SK-N-SH treated with all-trans-retinoic acid at 6 μM for 48 hours (cell line): ENCODE measurements around the gene AIG1.

ENCODE experiments used
- ATAC-seq: fragments of 200-7000 bp; cut with Tn5 transposase; 3 replicates; pipeline ENCODE4 v1.9.1; 2020; ENCODE audit warnings: mild to moderate bottlenecking, moderate library complexity
- ARNTL ChIP-seq: fragments of 450-650 bp; formaldehyde crosslinking; IDR thresholded peaks from 2 replicates; pipeline ENCODE4 v1.5.0; 2020; ENCODE audit warnings: low read depth, mild to moderate bottlenecking, moderate library complexity, borderline replicate concordance
- BACH2 ChIP-seq: fragments of 250-450 bp; sonication (Bioruptor Pico); IDR thresholded peaks from 2 replicates; pipeline ENCODE4 v1.9.0; 2021; ENCODE audit warnings: mild to moderate bottlenecking, borderline replicate concordance
- CREB5 ChIP-seq: fragments of 250-450 bp; sonication (Bioruptor Pico); IDR thresholded peaks from 2 replicates; pipeline ENCODE4 v1.5.1; 2020; ENCODE audit warnings: low read depth, mild to moderate bottlenecking, moderate library complexity
- CSDC2 ChIP-seq: fragments of 250-450 bp; sonication (Bioruptor Pico); IDR thresholded peaks from 2 replicates; pipeline ENCODE4 v1.5.0; 2020; ENCODE audit warnings: mild to moderate bottlenecking, moderate library complexity
- CSRNP3 ChIP-seq: fragments of 250-450 bp; sonication (Bioruptor Pico); IDR thresholded peaks from 2 replicates; pipeline ENCODE4 v1.5.1; 2021; ENCODE audit warnings: mild to moderate bottlenecking, moderate library complexity
- ESRRG ChIP-seq: fragments of 250-450 bp; sonication (Bioruptor Pico); IDR thresholded peaks from 2 replicates; pipeline ENCODE4 v1.6.1; 2021; ENCODE audit warnings: mild to moderate bottlenecking
- GLIS3 ChIP-seq: fragments of 250-450 bp; sonication (Bioruptor Pico); IDR thresholded peaks from 2 replicates; pipeline ENCODE4 v1.5.0; 2020; ENCODE audit warnings: mild to moderate bottlenecking, moderate library complexity
- ISL1 ChIP-seq: fragments of 250-450 bp; sonication (Bioruptor Pico); IDR thresholded peaks from 2 replicates; pipeline ENCODE4 v2.1.2; 2022; ENCODE audit warnings: mild to moderate bottlenecking, moderate library complexity
- OSR1 ChIP-seq: fragments of 250-450 bp; sonication (Bioruptor Pico); IDR thresholded peaks from 2 replicates; pipeline ENCODE4 v1.8.0; 2022; ENCODE audit warnings: moderate library complexity, mild to moderate bottlenecking, inconsistent platforms
- PATZ1 ChIP-seq: fragments of 250-450 bp; sonication (Bioruptor Pico); IDR thresholded peaks from 2 replicates; pipeline ENCODE4 v1.8.0; 2020; ENCODE audit warnings: mild to moderate bottlenecking, moderate library complexity, borderline replicate concordance
- POU6F1 ChIP-seq: fragments of 250-450 bp; sonication (Bioruptor Pico); IDR thresholded peaks from 2 replicates; pipeline ENCODE4 v1.8.0; 2021; ENCODE audit warnings: low read depth, mild to moderate bottlenecking, moderate library complexity, borderline replicate concordance
- PPARA ChIP-seq: fragments of 250-450 bp; sonication (Bioruptor Pico); IDR thresholded peaks from 2 replicates; pipeline ENCODE4 v1.5.0; 2020; ENCODE audit warnings: mild to moderate bottlenecking, borderline replicate concordance
- RARB ChIP-seq: fragments of 250-450 bp; sonication (Bioruptor Pico); IDR thresholded peaks from 2 replicates; pipeline ENCODE4 v1.8.0; 2021; ENCODE audit warnings: mild to moderate bottlenecking, moderate library complexity
- SNAI2 ChIP-seq: fragments of 250-450 bp; sonication (Bioruptor Pico); IDR thresholded peaks from 2 replicates; pipeline ENCODE4 v1.5.0; 2020; ENCODE audit warnings: mild to moderate bottlenecking, moderate library complexity
- TCF4 ChIP-seq: fragments of 250-450 bp; sonication (Bioruptor Pico); IDR thresholded peaks from 2 replicates; pipeline ENCODE4 v1.8.0; 2021; ENCODE audit warnings: mild to moderate bottlenecking, moderate library complexity, borderline replicate concordance
- TSHZ2 ChIP-seq: fragments of 250-450 bp; sonication (Bioruptor Pico); IDR thresholded peaks from 2 replicates; pipeline ENCODE4 v1.5.0; 2020; ENCODE audit warnings: mild to moderate bottlenecking, moderate library complexity
- ZC3H10 ChIP-seq: fragments of 250-450 bp; sonication (Bioruptor Pico); IDR thresholded peaks from 2 replicates; pipeline ENCODE4 v1.5.1; 2021; ENCODE audit warnings: mild to moderate bottlenecking, moderate library complexity
- ZFP3 ChIP-seq: fragments of 250-450 bp; sonication (Bioruptor Pico); IDR thresholded peaks from 2 replicates; pipeline ENCODE4 v1.5.0; 2020; ENCODE audit warnings: mild to moderate bottlenecking, moderate library complexity
- ZFP30 ChIP-seq: fragments of 450-650 bp; formaldehyde crosslinking; IDR thresholded peaks from 2 replicates; pipeline ENCODE4 v1.5.0; 2022; ENCODE audit warnings: mild to moderate bottlenecking, moderate library complexity
- ZNF565 ChIP-seq: fragments of 450-650 bp; formaldehyde crosslinking; conservative IDR thresholded peaks from 2 replicates; pipeline ENCODE4 v1.5.0; 2020; ENCODE audit warnings: low read depth, mild to moderate bottlenecking, moderate library complexity
- ZNF70 ChIP-seq: fragments of 450-650 bp; formaldehyde crosslinking; IDR thresholded peaks from 2 replicates; pipeline ENCODE4 v1.5.0; 2020; ENCODE audit warnings: mild to moderate bottlenecking, moderate library complexity

AIG1 gene

GRCh38 chr6:143238306-143238705 is 177.6 kb downstream of the AIG1 start:
- TF ChIP-seq ZNF565 (CRISPR knock-in tag) (no peak), RARB (no peak), POU6F1 (CRISPR knock-in tag) (no peak), BACH2 (CRISPR knock-in tag) (no peak), SNAI2 (CRISPR knock-in tag) (no peak), OSR1 (CRISPR knock-in tag) (no peak), GLIS3 (CRISPR knock-in tag) (no peak), ZC3H10 (no peak), CSDC2 (CRISPR knock-in tag) (no peak), ZNF70 (CRISPR knock-in tag) (no peak), ZFP30 (CRISPR knock-in tag) (no peak), CREB5 (CRISPR knock-in tag) (no peak), PATZ1 (CRISPR knock-in tag) (no peak), ISL1 (CRISPR knock-in tag) (no peak), ESRRG (CRISPR knock-in tag) (no peak)
- ATAC-seq, result no peak

GRCh38 chr6:143241111-143241510 is 180.4 kb downstream of the AIG1 start:
- TF ChIP-seq ZNF70 (CRISPR knock-in tag) (no peak), BACH2 (CRISPR knock-in tag) (no peak), PPARA (CRISPR knock-in tag) (no peak), TSHZ2 (CRISPR knock-in tag) (no peak), CREB5 (CRISPR knock-in tag) (no peak), ISL1 (CRISPR knock-in tag) (no peak), SNAI2 (CRISPR knock-in tag) (no peak), ZFP3 (CRISPR knock-in tag) (no peak), PATZ1 (CRISPR knock-in tag) (no peak), POU6F1 (CRISPR knock-in tag) (no peak), ESRRG (CRISPR knock-in tag) (no peak), TCF4 (CRISPR knock-in tag) (no peak), CSRNP3 (no peak), ZFP30 (CRISPR knock-in tag) (no peak), ZC3H10 (no peak), GLIS3 (CRISPR knock-in tag) (no peak), ARNTL (CRISPR knock-in tag) (no peak)
- ATAC-seq, result no peak
